Gastrocnemius medialis (tissue), 4 donors: Measurements from ENCODE around the gene LRFN2.

Experiments
- POLR2A ChIP-seq, 2 donors: fragments of 450-650 bp; IDR thresholded peaks; one replicate each; pipeline ENCODE4 v1.6.1; 2017; ENCODE audit warnings: antibody characterized with exemption in 2 of 2, mild to moderate bottlenecking in 2 of 2, moderate library complexity in 2 of 2
- TF ChIP-seq, protein P1 (sequence below), 5 experiments: fragments of 450-650 bp in 3 of 5; fragments of 200-600 bp in 2 of 5; sonication (generic) in 2 of 5; IDR thresholded peaks in 4 of 5; conservative IDR thresholded peaks in 1 of 5; 1 replicate in 4 of 5; 2 replicates in 1 of 5; pipeline ENCODE4 v1.5.1; 2016 to 2019; ENCODE audit warnings: antibody characterized with exemption in 5 of 5, mild to moderate bottlenecking in 3 of 5, moderate library complexity in 3 of 5

DNA sequence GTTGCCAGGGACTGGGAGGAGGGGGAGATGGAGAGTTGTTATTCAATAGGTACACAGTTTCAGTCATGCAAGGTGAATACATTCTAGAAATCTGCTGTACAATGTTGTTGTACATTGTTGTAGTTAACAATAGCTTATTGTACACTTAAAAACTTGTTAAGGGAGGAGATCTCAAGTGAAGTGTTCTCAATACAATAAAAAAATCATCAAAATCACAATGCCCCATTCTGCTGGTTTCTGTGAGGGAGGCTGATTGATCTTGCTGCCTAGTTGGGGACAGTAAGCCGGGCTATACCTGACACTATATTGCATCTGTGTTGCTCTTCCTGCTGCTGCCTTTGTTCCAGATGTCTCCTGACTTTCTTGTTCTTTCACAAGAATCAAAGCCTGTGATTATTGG lies 232.1 kb downstream of the LRFN2 start:
- TF ChIP-seq, protein P1, sequence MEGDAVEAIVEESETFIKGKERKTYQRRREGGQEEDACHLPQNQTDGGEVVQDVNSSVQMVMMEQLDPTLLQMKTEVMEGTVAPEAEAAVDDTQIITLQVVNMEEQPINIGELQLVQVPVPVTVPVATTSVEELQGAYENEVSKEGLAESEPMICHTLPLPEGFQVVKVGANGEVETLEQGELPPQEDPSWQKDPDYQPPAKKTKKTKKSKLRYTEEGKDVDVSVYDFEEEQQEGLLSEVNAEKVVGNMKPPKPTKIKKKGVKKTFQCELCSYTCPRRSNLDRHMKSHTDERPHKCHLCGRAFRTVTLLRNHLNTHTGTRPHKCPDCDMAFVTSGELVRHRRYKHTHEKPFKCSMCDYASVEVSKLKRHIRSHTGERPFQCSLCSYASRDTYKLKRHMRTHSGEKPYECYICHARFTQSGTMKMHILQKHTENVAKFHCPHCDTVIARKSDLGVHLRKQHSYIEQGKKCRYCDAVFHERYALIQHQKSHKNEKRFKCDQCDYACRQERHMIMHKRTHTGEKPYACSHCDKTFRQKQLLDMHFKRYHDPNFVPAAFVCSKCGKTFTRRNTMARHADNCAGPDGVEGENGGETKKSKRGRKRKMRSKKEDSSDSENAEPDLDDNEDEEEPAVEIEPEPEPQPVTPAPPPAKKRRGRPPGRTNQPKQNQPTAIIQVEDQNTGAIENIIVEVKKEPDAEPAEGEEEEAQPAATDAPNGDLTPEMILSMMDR (IDR thresholded peaks at IDR 0.05 in 4 of 5, conservative IDR thresholded peaks at IDR 0.05 in 1 of 5) = no peak
- TF ChIP-seq POLR2A (IDR thresholded peaks at IDR 0.05) = no peak
